T-helper 1 cell treated with Interleukin-12 subunit alpha and Interleukin-12 subunit beta and Interleukin-4 antibody, amounts not matched to agents 30 μg/mL and 1 μg/mL, for 36 hours (primary cell): ENCODE measurements around the gene ILK.

Source experiments
- H3K27ac Mint-ChIP-seq: one replicate; pipeline ENCODE4 v1.8.0; 2021; ENCODE audit warnings: mild to moderate bottlenecking, mixed read lengths
- H3K27me3 Mint-ChIP-seq: one replicate; pipeline ENCODE4 v1.8.0; 2021; ENCODE audit warnings: low read depth, mixed read lengths
- H3K36me3 Mint-ChIP-seq: one replicate; pipeline ENCODE4 v1.8.0; 2021; ENCODE audit warnings: low read depth, mixed read lengths
- H3K4me1 Mint-ChIP-seq: one replicate; pipeline ENCODE4 v1.8.0; 2021; ENCODE audit warnings: low read depth, mixed read lengths
- H3K4me3 Mint-ChIP-seq: one replicate; pipeline ENCODE4 v1.8.0; 2021; ENCODE audit warnings: mild to moderate bottlenecking, moderate library complexity, mixed read lengths
- H3K9me3 Mint-ChIP-seq: one replicate; pipeline ENCODE4 v1.8.0; 2021; ENCODE audit warnings: mixed read lengths

The ILK gene

DNA sequence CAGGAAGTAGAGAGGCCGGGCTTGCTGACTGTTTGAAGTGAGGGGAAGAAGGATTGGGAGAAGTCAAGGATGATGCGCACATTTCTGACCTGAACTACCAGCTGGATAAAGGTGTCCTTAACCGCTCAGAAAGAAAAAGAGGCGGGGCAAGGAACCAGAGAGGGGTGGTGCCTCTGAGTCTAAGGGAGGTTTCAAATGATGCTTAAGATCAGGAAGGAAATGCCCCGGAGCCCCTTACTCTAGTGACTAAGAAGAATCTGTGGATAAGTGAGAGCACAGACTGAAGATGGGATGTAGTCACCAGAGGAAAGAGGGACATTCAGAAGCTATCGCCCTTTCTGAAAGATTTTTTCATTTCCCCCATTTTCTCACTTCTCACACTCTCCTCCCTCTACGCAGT, 39.4 kb downstream of the ILK start:
- no peaks in the 10 kb centered on the region for H3K36me3 Mint-ChIP-seq
- no peak overlapping the region for H3K4me3 Mint-ChIP-seq
- H3K27me3 Mint-ChIP-seq = no peaks in the 10 kb centered on the region

DNA sequence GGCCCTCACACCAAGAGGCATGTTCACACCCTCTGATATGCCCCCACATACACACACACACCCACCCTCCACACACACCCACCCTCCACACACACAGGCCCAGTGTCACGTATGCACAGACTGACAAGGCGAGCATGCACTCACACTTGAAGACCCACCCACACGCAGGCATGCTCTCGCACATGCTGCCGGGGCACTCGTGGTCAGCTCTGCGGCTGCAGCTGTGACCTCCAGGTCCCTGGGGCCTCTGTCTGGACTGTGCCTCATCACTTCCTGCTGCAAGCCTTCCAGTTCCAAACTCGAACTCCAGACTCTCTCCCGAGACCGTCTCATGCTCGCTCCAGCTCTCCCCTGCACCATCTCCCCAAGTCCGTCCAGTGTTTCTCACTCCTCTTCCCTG, 42.5 kb downstream of the ILK start:
- no peak overlapping the region for H3K4me3 Mint-ChIP-seq
- H3K36me3 Mint-ChIP-seq = no peaks in the 10 kb centered on the region
- no peaks in the 10 kb centered on the region for H3K27me3 Mint-ChIP-seq
- no peak overlapping the region for H3K27ac Mint-ChIP-seq
- no peaks in the 10 kb centered on the region for H3K9me3 Mint-ChIP-seq
- peaks cover 9% of the 10 kb centered on the region for H3K4me1 Mint-ChIP-seq

More for the DNA sequence above, 39.4 kb downstream of the ILK start:
- H3K4me1 Mint-ChIP-seq = peaks cover 12% of the 10 kb centered on the region
- no peak overlapping the region for H3K27ac Mint-ChIP-seq
- no peaks in the 10 kb centered on the region for H3K9me3 Mint-ChIP-seq

DNA sequence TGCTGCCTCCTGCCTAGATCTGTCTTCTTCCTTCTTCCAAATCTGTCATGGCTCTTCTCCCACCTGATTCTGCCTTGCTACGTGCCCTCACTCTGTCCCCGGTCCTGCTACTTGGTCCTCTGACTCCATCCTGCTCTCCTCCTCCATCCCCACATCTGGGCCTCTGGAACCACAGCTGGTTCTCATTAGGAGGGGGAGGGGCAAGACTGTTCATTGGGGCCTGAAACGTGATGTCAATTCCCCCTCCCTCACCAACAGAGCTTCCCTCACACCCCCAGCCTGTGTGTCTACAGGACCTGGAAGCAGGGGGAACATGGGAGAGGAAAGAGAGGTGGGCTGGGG, 43.0 kb downstream of the ILK start:
- Mint-ChIP-seq H3K36me3 (no peaks in the 10 kb centered on the region), H3K27me3 (no peaks in the 10 kb centered on the region), H3K4me1 (peaks cover 9% of the 10 kb centered on the region), H3K27ac (no peak overlapping the region), H3K4me3 (no peak overlapping the region), H3K9me3 (no peaks in the 10 kb centered on the region)

DNA sequence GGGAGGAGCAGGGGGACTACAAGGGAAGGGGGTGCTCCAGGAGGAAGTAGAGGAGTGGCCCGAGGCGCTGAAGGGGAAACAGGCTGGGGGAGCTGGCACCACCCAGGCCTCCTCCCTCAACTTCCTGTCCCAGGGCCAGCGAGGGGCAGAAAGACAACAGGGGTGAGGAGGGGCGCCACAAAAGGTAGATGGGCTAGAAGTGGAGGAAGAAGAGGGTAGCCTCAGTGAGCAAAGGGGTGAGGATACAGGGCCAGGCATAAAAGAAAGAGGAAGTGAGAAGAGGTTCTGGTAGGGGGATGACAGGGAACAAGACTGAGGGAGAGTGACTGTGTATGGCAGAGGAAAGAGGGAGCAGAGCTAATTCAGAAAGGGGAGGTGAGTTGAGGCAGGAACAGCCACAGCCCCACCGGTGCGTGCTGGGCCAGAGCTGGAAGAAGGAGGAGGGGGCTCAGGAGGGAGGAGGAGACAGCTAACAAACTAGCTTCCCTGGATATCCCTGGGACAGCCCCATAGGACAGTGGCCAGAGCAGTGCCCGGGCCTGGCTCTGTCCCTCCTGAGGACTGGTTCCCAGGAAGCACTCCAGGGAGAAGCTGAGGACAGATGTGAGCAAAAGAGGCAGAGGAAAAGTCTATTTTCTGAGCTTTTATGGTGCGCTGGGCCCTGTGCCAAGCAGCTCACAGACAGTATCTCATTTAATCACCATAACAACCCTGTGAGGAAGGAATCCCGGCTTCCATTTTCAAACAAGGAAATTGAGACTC, 43.5 kb downstream of the ILK start:
- Mint-ChIP-seq H3K4me3 (no peak overlapping the region), H3K36me3 (no peaks in the 10 kb centered on the region), H3K9me3 (no peaks in the 10 kb centered on the region), H3K27me3 (no peaks in the 10 kb centered on the region), H3K27ac (no peak overlapping the region), H3K4me1 (peaks cover 9% of the 10 kb centered on the region)

DNA sequence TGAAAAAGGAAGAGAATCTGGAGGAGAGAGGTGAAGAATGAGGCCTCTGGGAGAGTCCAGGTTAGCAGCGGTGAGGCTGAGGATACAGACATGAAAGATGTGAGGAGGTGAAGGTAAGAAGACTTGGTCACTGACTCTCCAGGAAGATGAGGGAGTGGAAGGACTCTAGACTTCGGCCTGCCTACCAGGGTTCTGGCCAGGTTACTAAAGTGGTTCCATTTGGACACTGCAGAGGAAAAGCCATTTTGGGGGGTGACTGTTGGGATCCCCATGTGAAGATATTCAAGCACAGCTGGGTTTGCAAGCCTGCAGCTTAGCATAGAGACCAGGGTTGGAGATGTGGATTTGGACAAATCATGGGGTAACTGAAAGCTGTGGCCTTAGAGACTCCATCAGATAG, 44.3 kb downstream of the ILK start:
- H3K4me1 Mint-ChIP-seq = peaks cover 9% of the 10 kb centered on the region

DNA sequence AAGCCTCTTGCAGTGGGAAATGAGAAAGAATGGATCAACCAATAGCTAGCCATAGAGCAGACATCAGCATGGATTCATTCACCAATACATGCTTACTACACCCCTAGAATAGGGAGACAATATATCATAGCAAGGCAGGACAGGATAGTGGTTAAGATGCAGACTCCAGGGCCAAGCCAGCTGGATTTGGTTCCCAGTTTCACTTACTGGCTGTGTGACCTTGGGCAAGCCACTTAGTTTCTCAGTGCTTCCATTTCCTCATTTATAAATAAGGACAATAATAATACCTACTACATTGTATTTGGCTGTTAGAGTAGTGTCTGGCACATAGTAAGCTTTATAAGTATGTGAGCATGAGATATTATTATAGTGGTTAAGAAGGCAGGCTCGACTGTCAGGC, 44.9 kb downstream of the ILK start:
- Mint-ChIP-seq H3K36me3 (no peaks in the 10 kb centered on the region), H3K4me3 (no peak overlapping the region), H3K27me3 (no peaks in the 10 kb centered on the region), H3K27ac (no peak overlapping the region), H3K4me1 (peaks cover 9% of the 10 kb centered on the region), H3K9me3 (no peaks in the 10 kb centered on the region)

More for the DNA sequence above, 44.3 kb downstream of the ILK start:
- Mint-ChIP-seq H3K36me3 (no peaks in the 10 kb centered on the region), H3K27me3 (no peaks in the 10 kb centered on the region), H3K4me3 (no peak overlapping the region), H3K27ac (no peak overlapping the region), H3K9me3 (no peaks in the 10 kb centered on the region)

DNA sequence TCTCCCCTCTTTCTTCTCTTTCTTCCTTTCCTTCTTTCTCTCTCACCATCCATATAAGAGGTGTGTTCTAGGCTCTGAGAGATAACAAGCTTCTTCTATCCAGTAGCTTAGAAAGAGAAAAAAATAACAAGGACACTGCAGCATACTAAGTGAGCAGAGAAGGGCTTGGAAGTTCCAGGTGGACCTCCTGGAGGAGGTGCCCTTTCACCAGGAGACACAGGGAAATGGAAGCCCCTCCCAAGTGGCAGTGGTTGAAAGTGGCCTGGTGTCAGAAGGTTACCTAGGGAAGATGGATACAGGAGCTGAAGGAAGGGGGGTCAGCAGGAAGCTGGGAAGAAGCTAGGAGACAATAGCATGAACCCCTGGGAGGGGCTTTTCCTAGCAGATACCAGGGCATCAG, 46.5 kb downstream of the ILK start:
- Mint-ChIP-seq H3K36me3 (no peaks in the 10 kb centered on the region), H3K9me3 (no peaks in the 10 kb centered on the region)

DNA sequence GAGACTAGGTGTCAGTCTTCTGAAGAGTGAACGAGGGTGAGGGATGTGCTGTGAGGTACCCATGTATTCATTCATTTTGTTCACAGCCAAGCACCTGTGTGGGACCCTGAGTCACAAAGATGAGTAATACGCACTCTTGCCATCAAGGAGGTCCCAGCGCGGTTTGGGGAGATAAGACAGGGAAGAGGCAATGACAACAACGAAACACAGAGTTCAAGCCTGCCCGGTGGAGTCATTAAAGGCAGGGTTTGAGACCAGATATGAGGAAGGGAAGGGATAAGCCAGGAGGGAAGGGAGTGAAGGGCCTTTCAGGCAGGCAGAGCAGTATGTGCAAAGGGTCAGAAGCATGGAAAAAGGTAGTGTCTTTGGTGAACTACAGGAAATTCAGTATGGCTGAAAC, 47.4 kb downstream of the ILK start:
- Mint-ChIP-seq H3K27me3 (peaks cover 2% of the 10 kb centered on the region), H3K4me3 (no peak overlapping the region), H3K4me1 (no peaks in the 10 kb centered on the region), H3K9me3 (no peaks in the 10 kb centered on the region), H3K36me3 (no peaks in the 10 kb centered on the region), H3K27ac (no peak overlapping the region)

More for the DNA sequence above, 46.5 kb downstream of the ILK start:
- no peak overlapping the region for H3K4me3 Mint-ChIP-seq
- no peaks in the 10 kb centered on the region for H3K27me3 Mint-ChIP-seq
- H3K27ac Mint-ChIP-seq = no peak overlapping the region
- peaks cover 6% of the 10 kb centered on the region for H3K4me1 Mint-ChIP-seq

DNA sequence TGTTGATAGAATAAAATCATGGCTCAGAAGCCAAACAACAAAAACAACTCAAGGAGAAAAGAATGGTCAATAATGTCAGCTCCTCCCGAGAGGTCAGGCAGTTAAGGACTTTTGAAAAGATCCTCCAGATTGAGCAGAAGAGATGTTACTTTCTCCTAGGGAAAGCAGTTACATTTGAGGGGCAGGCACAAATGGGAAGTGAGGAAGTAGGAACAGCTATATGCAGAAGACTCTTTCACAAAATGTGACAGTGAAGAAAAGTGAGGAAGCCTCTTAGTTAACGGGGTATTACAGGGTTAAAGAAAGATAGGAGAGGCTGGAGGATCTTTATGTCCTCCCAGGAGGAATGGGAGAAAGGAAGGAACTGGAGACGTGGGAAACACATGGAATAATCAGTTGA, 48.6 kb downstream of the ILK start:
- Mint-ChIP-seq H3K27me3 (peaks cover 15% of the 10 kb centered on the region), H3K4me1 (peaks cover 2% of the 10 kb centered on the region), H3K4me3 (no peak overlapping the region), H3K36me3 (no peaks in the 10 kb centered on the region), H3K9me3 (no peaks in the 10 kb centered on the region), H3K27ac (no peak overlapping the region)

DNA sequence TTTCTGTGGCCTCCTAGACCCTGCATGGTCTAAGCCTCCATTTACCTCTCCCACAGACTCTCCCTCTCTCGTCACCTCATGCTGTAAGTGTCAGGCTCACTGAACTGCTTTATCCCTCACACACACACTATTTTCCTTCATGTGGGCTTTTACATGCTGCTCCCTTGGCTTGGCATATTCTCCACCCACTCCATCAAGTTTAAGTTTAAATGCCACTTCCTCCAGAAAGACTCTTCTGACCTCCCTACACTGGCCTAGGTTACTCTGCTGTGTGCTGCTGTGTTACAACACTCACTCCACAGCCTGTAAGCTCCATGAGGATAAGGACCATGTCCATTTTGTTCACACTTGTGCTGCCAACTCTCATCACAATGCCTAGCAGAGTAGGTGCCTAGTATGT, 49.5 kb downstream of the ILK start:
- no peaks in the 10 kb centered on the region for H3K36me3 Mint-ChIP-seq
- H3K4me3 Mint-ChIP-seq = no peak overlapping the region
- peaks cover 2% of the 10 kb centered on the region for H3K4me1 Mint-ChIP-seq
- no peak overlapping the region for H3K27ac Mint-ChIP-seq
- no peaks in the 10 kb centered on the region for H3K9me3 Mint-ChIP-seq
- H3K27me3 Mint-ChIP-seq = peaks cover 17% of the 10 kb centered on the region

DNA sequence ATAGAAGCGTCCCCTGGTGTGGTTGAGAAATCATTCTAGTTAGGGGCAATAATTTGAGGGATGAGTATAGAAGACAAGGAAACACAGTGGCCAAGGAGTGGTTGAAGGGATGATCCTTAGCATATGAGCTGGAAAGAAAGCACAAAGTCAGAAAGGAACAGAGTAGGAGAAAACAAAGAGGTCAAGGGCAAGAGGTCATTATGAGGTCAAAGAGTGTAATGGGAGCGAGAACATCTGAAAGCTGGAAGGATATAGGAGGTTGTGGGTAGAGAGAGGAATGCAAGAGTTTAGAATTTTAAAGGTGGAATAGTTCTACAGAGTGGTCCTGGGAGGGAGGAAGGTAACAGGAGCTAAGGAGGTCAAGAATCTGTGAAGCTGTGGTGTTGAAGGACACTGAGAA, 50.1 kb downstream of the ILK start:
- H3K4me3 Mint-ChIP-seq = no peak overlapping the region
- no peaks in the 10 kb centered on the region for H3K9me3 Mint-ChIP-seq
- H3K27me3 Mint-ChIP-seq = peaks cover 17% of the 10 kb centered on the region
- no peak overlapping the region for H3K27ac Mint-ChIP-seq
- peaks cover 2% of the 10 kb centered on the region for H3K4me1 Mint-ChIP-seq
- no peaks in the 10 kb centered on the region for H3K36me3 Mint-ChIP-seq

DNA sequence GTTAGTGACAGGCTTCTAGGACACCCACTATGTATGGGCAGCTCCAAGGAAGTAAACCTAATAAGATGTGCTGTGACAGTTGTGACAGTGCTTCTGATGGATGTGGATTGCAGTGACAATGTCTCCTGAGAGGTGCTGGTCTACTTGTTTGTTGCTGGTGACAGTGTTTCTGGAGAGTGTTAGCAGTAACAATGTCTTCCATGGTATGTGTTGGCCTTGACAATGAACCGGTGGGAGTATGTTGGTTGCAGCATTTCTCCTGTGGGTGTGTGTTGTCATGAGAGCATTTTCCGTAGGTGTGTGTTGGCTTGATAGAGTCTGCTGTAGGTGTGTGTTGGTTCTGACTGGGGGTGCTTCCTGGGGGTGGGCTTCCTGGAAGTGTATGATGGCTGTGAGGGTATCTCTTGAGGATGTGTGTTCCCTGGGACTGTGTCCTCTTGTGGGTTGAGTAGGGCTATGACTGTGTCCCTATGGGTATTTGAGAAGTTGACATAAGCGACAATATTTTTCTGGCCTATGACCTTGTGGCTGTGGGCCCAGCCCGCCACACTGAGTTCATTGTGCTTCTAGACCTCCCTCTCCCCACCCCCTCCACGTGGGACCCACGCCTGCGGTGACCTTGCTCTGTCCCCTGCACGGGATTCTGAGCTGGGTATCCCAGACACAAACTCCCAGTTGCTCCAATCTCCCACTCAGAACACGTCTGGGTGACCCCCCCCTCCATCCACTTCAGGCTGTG, 50.9 kb downstream of the ILK start:
- Mint-ChIP-seq H3K36me3 (no peaks in the 10 kb centered on the region), H3K4me3 (no peak overlapping the region), H3K27ac (no peak overlapping the region), H3K27me3 (peaks cover 17% of the 10 kb centered on the region), H3K9me3 (no peaks in the 10 kb centered on the region), H3K4me1 (peaks cover 2% of the 10 kb centered on the region)

DNA sequence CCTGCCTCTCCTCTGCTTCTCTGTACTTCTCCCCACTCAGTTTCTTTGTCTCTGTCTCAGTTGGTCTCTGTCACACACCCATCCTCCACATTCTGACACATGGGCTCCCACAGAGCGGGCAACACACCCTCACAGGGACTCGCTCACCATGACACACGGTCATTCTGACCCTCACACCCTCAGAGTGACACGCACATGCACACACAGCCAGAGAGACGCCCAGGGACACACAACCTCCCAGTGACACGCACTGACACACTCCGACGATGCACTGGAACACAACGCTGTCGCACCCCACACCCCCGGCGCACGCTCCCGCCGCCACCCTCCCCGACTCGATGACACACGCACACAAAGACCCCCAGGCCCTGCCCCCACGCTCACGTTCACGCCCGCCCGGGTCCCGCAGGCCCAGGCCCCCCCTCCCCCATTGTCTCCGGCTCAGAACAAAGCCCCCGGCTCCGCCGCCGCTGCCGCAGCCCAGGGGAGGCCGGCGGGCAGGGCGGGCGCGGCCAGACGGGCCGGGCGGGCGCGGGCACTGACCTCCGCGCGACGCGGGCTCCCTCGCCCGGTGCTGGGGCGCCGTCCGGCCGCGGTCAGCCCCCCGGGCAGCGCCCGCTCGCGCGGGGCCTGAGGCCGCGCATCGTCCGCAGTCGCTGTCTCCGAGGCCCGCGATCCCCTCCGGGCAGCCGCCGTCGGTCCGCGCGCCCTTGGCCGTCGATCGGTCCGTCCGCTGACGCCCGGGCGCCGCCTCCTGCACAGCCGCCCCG, 51.6 kb downstream of the ILK start:
- Mint-ChIP-seq H3K9me3 (no peaks in the 10 kb centered on the region), H3K27me3 (peaks cover 17% of the 10 kb centered on the region), H3K4me1 (peaks cover 2% of the 10 kb centered on the region), H3K4me3 (no peak overlapping the region), H3K36me3 (no peaks in the 10 kb centered on the region), H3K27ac (no peak overlapping the region)

DNA sequence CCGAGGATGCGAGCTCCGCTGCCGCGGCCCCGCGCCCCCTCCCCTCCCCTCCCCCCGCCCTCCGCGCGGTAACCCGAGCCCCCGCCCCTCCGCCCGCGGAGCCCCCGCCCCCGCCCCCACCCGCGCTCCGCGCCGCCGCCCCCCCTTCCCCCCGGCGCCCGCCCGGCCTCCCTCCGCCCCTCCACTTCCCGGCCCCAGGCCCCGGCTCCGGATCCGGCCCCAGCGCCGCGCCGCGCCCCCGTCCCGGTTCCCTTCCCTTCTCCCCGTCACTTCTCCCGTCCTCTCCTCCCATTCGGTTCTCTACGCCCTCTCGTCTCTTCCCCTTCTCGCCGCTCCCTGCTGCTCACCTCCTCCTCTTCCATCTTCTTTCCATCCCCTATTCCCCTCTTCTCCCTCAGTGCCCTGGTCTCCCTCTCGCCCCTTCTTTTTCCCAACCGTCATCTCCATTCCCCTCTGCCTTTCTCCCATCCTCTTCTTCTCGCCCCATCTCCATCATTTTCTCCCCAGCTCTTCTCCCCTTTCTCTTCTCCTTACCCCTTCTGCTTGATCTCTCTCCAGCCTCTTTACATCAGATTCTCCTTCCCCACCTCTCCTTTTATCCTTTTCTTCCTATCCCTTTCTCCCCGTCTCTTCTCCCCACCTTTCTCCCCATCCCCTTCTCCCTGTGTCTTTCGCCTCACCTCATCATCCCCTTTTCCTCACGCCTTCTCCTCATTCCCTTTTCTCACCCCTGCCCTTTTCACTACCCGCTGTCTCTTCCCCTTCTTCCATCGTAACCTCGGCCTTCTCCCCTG, 52.4 kb downstream of the ILK start, which contains the start of gene DCHS1:
Gene DCHS1, minus strand, starts transcription at position 20 of the 794 bp plus-strand sequence. CDS start 14,196 bp downstream, outside the sequence.
- Mint-ChIP-seq H3K27me3 (peaks cover 17% of the 10 kb centered on the region), H3K4me3 (peak within 1 kb of the TSS; percentile 68), H3K9me3 (no peaks in the 10 kb centered on the region), H3K36me3 (no peaks in the 10 kb centered on the region), H3K27ac (no peak within 1 kb of the TSS), H3K4me1 (peaks cover 2% of the 10 kb centered on the region)
